ENCODE data around the gene PGS1.
A peak's percentile ranks its signal among the peaks of the same experiment; 100 is the strongest.

The PGS1 gene

GRCh38 chr17:78342449-78343186 is 35.8 kb upstream of the PGS1 start:
- peak overlapping the region; percentile 16 for H3K4me3 ChIP-seq (ENCODE audit: low read depth, low read length)
- DNase-seq (ENCODE audit: low read depth), result peak; percentile 87
- TF ChIP-seq CTCF (IDR thresholded peaks at IDR 0.05; ENCODE audit: low read depth, low read length), result no peak
- no peak for TF ChIP-seq MYC (IDR thresholded peaks at IDR 0.05; ENCODE audit: low read depth, low read length)
- TF ChIP-seq MAX (IDR thresholded peaks at IDR 0.05; ENCODE audit: low read depth, low read length), result no peak; the same call in 1 of the 2 replicates
- no peak for TF ChIP-seq POLR2A (IDR thresholded peaks at IDR 0.05; ENCODE audit: extremely low read depth, insufficient read length)

- H3K4me3 ChIP-seq (ENCODE audit: low read depth, low read length), result peak overlapping the region; percentile 16
- TF ChIP-seq CTCF (IDR thresholded peaks at IDR 0.05; ENCODE audit: low read depth, low read length) (no peak), MYC (IDR thresholded peaks at IDR 0.05; ENCODE audit: low read depth, low read length) (no peak), POLR2A (IDR thresholded peaks at IDR 0.05; ENCODE audit: extremely low read depth, insufficient read length) (no peak), MAX (IDR thresholded peaks at IDR 0.05; ENCODE audit: low read depth, low read length) (no peak)
- DNase-seq (ENCODE audit: low read depth), result peak; percentile 89
Measured at GRCh38 chr17:78343187-78343542, 35.3 kb upstream of the PGS1 start.

- no peak overlapping the region for H3K4me3 ChIP-seq (ENCODE audit: low read depth, low read length)
- TF ChIP-seq POLR2A (IDR thresholded peaks at IDR 0.05; ENCODE audit: extremely low read depth, insufficient read length), result no peak
- TF ChIP-seq MAX (IDR thresholded peaks at IDR 0.05; ENCODE audit: low read depth, low read length), result peak; percentile 41
- no peak for TF ChIP-seq CTCF (IDR thresholded peaks at IDR 0.05; ENCODE audit: low read depth, low read length)
- TF ChIP-seq MYC (IDR thresholded peaks at IDR 0.05; ENCODE audit: low read depth, low read length), result peak; percentile 58
- peak; percentile 57 for DNase-seq (ENCODE audit: low read depth)
Measured at GRCh38 chr17:78343543-78344201, 34.8 kb upstream of the PGS1 start.

GRCh38 chr17:78344666-78345065 is 33.8 kb upstream of the PGS1 start:
- TF ChIP-seq MYC (IDR thresholded peaks at IDR 0.05; ENCODE audit: low read depth, low read length) (no peak), MAX (IDR thresholded peaks at IDR 0.05; ENCODE audit: low read depth, low read length) (no peak), CTCF (IDR thresholded peaks at IDR 0.05; ENCODE audit: low read depth, low read length) (no peak), POLR2A (IDR thresholded peaks at IDR 0.05; ENCODE audit: extremely low read depth, insufficient read length) (no peak)
- no peak for DNase-seq (ENCODE audit: low read depth)
- H3K4me3 ChIP-seq (ENCODE audit: low read depth, low read length), result no peak overlapping the region

GRCh38 chr17:78345172-78345571 is 33.3 kb upstream of the PGS1 start:
- no peak overlapping the region for H3K4me3 ChIP-seq (ENCODE audit: low read depth, low read length)
- DNase-seq (ENCODE audit: low read depth), result no peak
- TF ChIP-seq POLR2A (IDR thresholded peaks at IDR 0.05; ENCODE audit: extremely low read depth, insufficient read length) (no peak), CTCF (IDR thresholded peaks at IDR 0.05; ENCODE audit: low read depth, low read length) (no peak)
